Hepatocyte (in vitro differentiated cells): ENCODE results near the gene SUMF1.

ENCODE experiments used
- CTCF ChIP-seq: fragments of 200-600 bp; sonication (generic); IDR thresholded peaks from 2 replicates; pipeline ENCODE4 v1.5.1; 2016; ENCODE audit warnings: antibody characterized with exemption, mild to moderate bottlenecking; ENCODE audit not compliant: poor library complexity
- EZH2 ChIP-seq: fragments of 200-600 bp; sonication (generic); IDR thresholded peaks from 2 replicates; pipeline ENCODE4 v1.6.1; 2016; ENCODE audit warnings: antibody characterized with exemption, mild to moderate bottlenecking, borderline replicate concordance

GRCh38 chr3:4320096-4320911 is 146.8 kb downstream of the SUMF1 start:
- TF ChIP-seq CTCF (no peak), EZH2 (no peak)
